ENCODE results near the gene HOXA3.

- no peak for TF ChIP-seq POLR2A (IDR thresholded peaks at IDR 0.05; ENCODE audit: low read depth)
- no peak for TF ChIP-seq CTCF (IDR thresholded peaks at IDR 0.05)
Observed at GRCh38 chr7:27152816-27153442, 546 bp upstream of the HOXA3 start.

All from esophagus muscularis mucosa (tissue), 3 donors.